Endothelial cell of umbilical vein (primary cell): ENCODE data around the gene CCL17. TPM values are rescaled to one million over a fixed set of nuclear protein-coding genes. Genes with fewer than 3 reads are reported as not detected.

ENCODE experiments used
- Bru-seq: library from RNA; stranded (reverse); fragments of 400-500 nt; gene quantifications from one replicate; lab custom pipeline; 2021; lab: Mats Ljungman, UMichigan
- BruChase-seq, 2 experiments: library from RNA; stranded (reverse); fragments of 400-500 nt; gene quantifications; one replicate each; lab custom pipeline; 2021; lab: Mats Ljungman, UMichigan
- BruUV-seq: library from RNA; stranded (reverse); fragments of 400-500 nt; replicated peaks from 2 replicates; lab custom pipeline; 2021; lab: Mats Ljungman, UMichigan
- CTCF ChIA-PET: fragments of 300-600, 350-600 bp; sonication (Branson Sonifier 250); formaldehyde crosslinking; loops from one replicate; lab custom pipeline; 2021; ENCODE audit warnings: antibody characterized with exemption, inconsistent platforms; lab: Charles Lee
- POLR2A ChIA-PET: fragments of 300-600, 350-600 bp; sonication (Branson Sonifier 250); formaldehyde crosslinking; loops from one replicate; lab custom pipeline; 2021; ENCODE audit warnings: antibody characterized with exemption, inconsistent platforms; lab: Charles Lee
- DNase-seq: peaks from one replicate; pipeline ENCODE4 v3.0.0-alpha.2; 2011; ENCODE audit warnings: low read depth, low spot score
- FAIRE-seq: peaks from 2 replicates; lab custom pipeline; 2011; peaks lifted over from hg19 to GRCh38; lab: Jason Lieb, UNC
- H2AFZ ChIP-seq: 2 replicates; pipeline ENCODE4 v1.6.0; 2012; ENCODE audit warnings: low read depth, low read length, control low read depth, inconsistent platforms
- H3K27ac ChIP-seq: 2 replicates; pipeline ENCODE4 v1.5.1; 2011; ENCODE audit warnings: low read depth, mild to moderate bottlenecking, control low read depth, low read length, moderate library complexity; ENCODE audit not compliant: insufficient read depth
- H3K27me3 ChIP-seq, 2 experiments: 2 replicates each; pipeline versions ENCODE4 v1.6.0 to v1.6.1; 2011; ENCODE audit warnings: low read length in 2 of 2, mixed read lengths in 1 of 2; ENCODE audit not compliant: control insufficient read depth in 2 of 2, insufficient read depth in 2 of 2
- H3K36me3 ChIP-seq, 2 experiments: 2 replicates in 1 of 2; 3 replicates in 1 of 2; pipeline ENCODE4 v1.5.1; 2011; ENCODE audit warnings: low read length in 2 of 2, mild to moderate bottlenecking in 1 of 2, moderate library complexity in 1 of 2; ENCODE audit not compliant: control insufficient read depth in 2 of 2, insufficient read depth in 2 of 2; ENCODE audit errors: extremely low read depth in 1 of 2
- H3K4me1 ChIP-seq: 3 replicates; pipeline ENCODE4 v1.5.1; 2011; ENCODE audit warnings: mild to moderate bottlenecking, low read length; ENCODE audit not compliant: control insufficient read depth, insufficient read depth; ENCODE audit errors: extremely low read depth
- H3K4me2 ChIP-seq: 2 replicates; pipeline ENCODE4 v1.6.1; 2011; ENCODE audit warnings: low read length, control low read depth, mixed read lengths; ENCODE audit not compliant: insufficient read depth
- H3K4me3 ChIP-seq, 3 experiments: fragments of 200-600 bp in 1 of 3; sonication (generic), shearing (Covaris generic) in 1 of 3; replicated peaks in 1 of 3; 2 replicates each; pipeline ENCODE4 v1.5.1; 2011 to 2016; ENCODE audit warnings: control low read depth in 3 of 3, low read length in 3 of 3, mild to moderate bottlenecking in 2 of 3, inconsistent platforms in 1 of 3, low read depth in 1 of 3, moderate library complexity in 1 of 3; ENCODE audit not compliant: insufficient read depth in 1 of 3
- H3K79me2 ChIP-seq: 2 replicates; pipeline ENCODE4 v1.6.0; 2012; ENCODE audit warnings: low read length, inconsistent platforms; ENCODE audit not compliant: control insufficient read depth, insufficient read depth
- H3K9ac ChIP-seq: replicated peaks from 2 replicates; pipeline ENCODE3; 2011; ENCODE audit warnings: low read length, control low read depth; ENCODE audit not compliant: insufficient read depth; ENCODE audit errors: extremely low read depth
- H3K9me1 ChIP-seq: replicated peaks from 3 replicates; pipeline ENCODE4 v1.6.0; 2011; ENCODE audit warnings: mild to moderate bottlenecking, low read length; ENCODE audit not compliant: control insufficient read depth, insufficient read depth; ENCODE audit errors: extremely low read depth
- H3K9me3 ChIP-seq: replicated peaks from 2 replicates; pipeline ENCODE4 v1.5.1; 2012; ENCODE audit warnings: low read length, inconsistent platforms; ENCODE audit not compliant: control insufficient read depth, insufficient read depth
- H4K20me1 ChIP-seq: replicated peaks from 2 replicates; pipeline ENCODE3; 2011; ENCODE audit warnings: mild to moderate bottlenecking, low read length; ENCODE audit not compliant: control insufficient read depth, insufficient read depth; ENCODE audit errors: extremely low read depth
- EZH2 ChIP-seq: IDR thresholded peaks from 2 replicates; pipeline ENCODE4 v1.6.1; 2012; ENCODE audit warnings: borderline replicate concordance, low read depth, mild to moderate bottlenecking, moderate library complexity, low read length, inconsistent platforms; ENCODE audit not compliant: severe bottlenecking
- FOS ChIP-seq: IDR thresholded peaks from 2 replicates; pipeline ENCODE4 v1.6.1; 2011; ENCODE audit warnings: mild to moderate bottlenecking, low read length, moderate library complexity, borderline replicate concordance; ENCODE audit not compliant: insufficient read depth
- GATA2 ChIP-seq: IDR thresholded peaks from 2 replicates; pipeline ENCODE4 v1.7.0; 2011; ENCODE audit warnings: low read depth, mild to moderate bottlenecking, moderate library complexity, mixed read lengths, low read length; ENCODE audit not compliant: insufficient read length, insufficient read depth
- JUN ChIP-seq: IDR thresholded peaks from 2 replicates; pipeline ENCODE4 v1.6.1; 2011; ENCODE audit warnings: borderline replicate concordance, low read depth; ENCODE audit not compliant: insufficient read length, insufficient read depth
- MAX ChIP-seq: IDR thresholded peaks from 2 replicates; pipeline ENCODE4 v1.6.1; 2011; ENCODE audit not compliant: insufficient read depth, insufficient read length
- MYC ChIP-seq: IDR thresholded peaks from one replicate; pipeline ENCODE4 v1.6.1; 2011; ENCODE audit warnings: mild to moderate bottlenecking, low read depth, low read length
- POLR2A ChIP-seq: IDR thresholded peaks from 2 replicates; pipeline ENCODE4 v1.6.1; 2012; ENCODE audit warnings: low read depth, mild to moderate bottlenecking, control low read depth, low read length
- POLR2AphosphoS5 ChIP-seq: IDR thresholded peaks from 2 replicates; pipeline ENCODE4 v1.6.1; 2012; ENCODE audit warnings: low read depth, mild to moderate bottlenecking, control low read depth, low read length, moderate library complexity; ENCODE audit not compliant: insufficient read depth
- dilution Hi-C: fragments of 300-500 bp; cut with MboI; formaldehyde crosslinking; loops from one replicate; pipeline ENCODE4 v1.15.0; 2019; ENCODE audit warnings: low sequenced_read_pairs; ENCODE audit not compliant: extremely low pct_ligation_motif_present
- intact Hi-C: fragments of 100-400 bp; cut with micrococcal nuclease; formaldehyde crosslinking; loops from one replicate; pipeline ENCODE4 v1.10.0; 2022
- long read RNA-seq: library from polyadenylated mRNA; stranded (forward); transcript quantifications from one replicate; pipeline ENCODE4 v2.0.0, GENCODE V29; 2021
- polyA minus RNA-seq, 3 experiments: library from RNA; depleted of rRNA, polyadenylated mRNA; stranded (reverse); fragments of >200 nt; gene quantifications; 1 replicate in 1 of 3; 2 replicates in 2 of 3; pipeline ENCODE4 v1.2.3, GENCODE V29; 2011
- polyA plus RNA-seq, 4 experiments: library from polyadenylated mRNA; depleted of rRNA in 3 of 4; stranded (reverse) in 3 of 4; unstranded in 1 of 4; fragments of >200 nt; gene quantifications; 2 replicates each; pipeline versions ENCODE4 v1.2.1 to v1.2.3, GENCODE V29; 2011 to 2012; ENCODE audit warnings: missing spikeins in 1 of 4
- total RNA-seq: library from RNA; stranded (reverse); gene quantifications from 2 replicates; pipeline ENCODE4 v1.2.3, GENCODE V29; 2021
- TF ChIP-seq, protein P1 (sequence below), 2 donors: IDR thresholded peaks; 1 replicate in 1 of 2; 2 replicates in 1 of 2; pipeline ENCODE4 v1.5.1; 2011; ENCODE audit warnings: low read length in 2 of 2, mild to moderate bottlenecking in 2 of 2, moderate library complexity in 2 of 2, control low read depth in 1 of 2, inconsistent platforms in 1 of 2, low read depth in 1 of 2; ENCODE audit not compliant: insufficient read depth in 1 of 2; ENCODE audit errors: extremely low read depth in 1 of 2

CCL17 gene
- total RNA-seq = not detected in 2 replicates
- polyA plus RNA-seq = not detected in 2 replicates
- not detected in 2 replicates for polyA plus RNA-seq (2011; cell fraction: cytosol; rRNA removed)
- not detected in 2 replicates for polyA plus RNA-seq (2011; cell fraction: nucleus; rRNA removed)
- polyA plus RNA-seq (2012) = not detected in 2 replicates
- polyA minus RNA-seq = not detected in 2 replicates
- polyA minus RNA-seq (2011; cell fraction: cytosol; rRNA and poly(A)+ RNA removed) = not detected
- polyA minus RNA-seq (2011; cell fraction: nucleus; rRNA and poly(A)+ RNA removed) = not detected in 2 replicates
- percentile 7 among the genes with signal in this experiment for Bru-seq, nascent RNA
- not detected for BruChase-seq, experiment 1, labeled RNA remaining after a 6-hour chase
- BruChase-seq, experiment 2, labeled RNA remaining after a 2-hour chase = percentile 8 among the genes with signal in this experiment
- long read RNA-seq = 0 reads

DNA sequence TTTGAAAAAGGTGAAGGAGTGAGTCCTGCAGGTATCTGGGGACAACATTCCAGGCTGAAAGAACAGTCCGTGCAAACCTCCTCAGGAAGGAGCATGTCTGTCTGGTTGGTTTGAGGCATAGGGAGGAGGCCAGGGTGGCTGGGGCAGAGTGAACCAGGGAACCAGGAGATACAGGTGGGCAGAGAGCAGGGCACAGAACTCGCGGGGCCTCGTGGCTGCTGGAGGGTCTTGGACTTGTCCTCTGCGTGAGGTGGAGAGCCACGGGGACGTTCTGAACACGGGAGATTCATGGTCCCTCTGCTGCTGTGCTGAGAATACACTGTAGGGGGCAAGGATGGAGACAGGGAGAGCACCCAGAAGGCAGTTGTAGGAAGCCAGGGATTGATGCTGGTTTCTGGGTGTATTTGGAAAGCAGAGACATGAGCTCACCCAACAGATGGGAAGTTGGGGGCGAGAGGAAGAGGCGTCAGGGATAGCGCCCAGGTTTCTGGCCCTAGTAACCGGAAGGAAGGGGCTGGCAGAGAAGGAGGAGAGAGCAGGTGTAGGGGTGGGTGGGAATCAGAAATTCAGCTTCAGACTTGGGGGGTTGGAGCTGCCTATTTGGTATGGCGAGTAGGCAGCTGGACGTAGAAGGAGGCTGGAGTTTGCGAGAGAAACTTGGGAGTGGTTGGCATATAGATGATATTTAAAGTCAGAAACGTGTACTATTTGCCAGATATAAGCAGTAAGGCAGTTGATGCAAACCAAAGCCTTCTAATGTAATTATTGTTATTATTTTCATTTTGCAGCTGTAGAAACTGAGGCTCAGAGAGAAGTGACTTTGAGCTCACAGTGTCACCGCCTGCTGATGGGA is at the start of gene CCL17:
Gene CCL17 (plus strand): TSS at position 803 of the 853 bp plus-strand sequence. CDS start 9,166 bp downstream, outside the sequence.
- Histone ChIP-seq H3K36me3 (no peaks in the 10 kb centered on the region), H3K4me3 (no peak within 1 kb of the TSS), H3K79me2 (no peaks in the 10 kb centered on the region), H3K4me1 (peaks cover 5% of the 10 kb centered on the region), H3K27ac (no peak within 1 kb of the TSS), H3K9me1 (no peaks in the 10 kb centered on the region), H2AFZ (no peak within 1 kb of the TSS), H3K9ac (no peak within 1 kb of the TSS), H3K9me3 (no peaks in the 10 kb centered on the region), H3K4me2 (no peak within 1 kb of the TSS), H3K27me3 (peaks cover 0 to 3% of the 10 kb centered on the region in 2 experiments), H4K20me1 (no peaks in the 10 kb centered on the region)
- BruUV-seq = no TSS peak
- dilution Hi-C loops = loop anchor here (25.0 kb wide), 1 partner anchor 92 kb away; no protein-coding TSS in a partner anchor
- DNase-seq = no peak
- CTCF ChIA-PET = interaction anchor here (1.4 to 1.8 kb wide), 3 partner anchors 9 to 86 kb away, joined by 3 to 17 read pairs (median 5); no protein-coding TSS in a partner anchor
- TF ChIP-seq, protein P1, sequence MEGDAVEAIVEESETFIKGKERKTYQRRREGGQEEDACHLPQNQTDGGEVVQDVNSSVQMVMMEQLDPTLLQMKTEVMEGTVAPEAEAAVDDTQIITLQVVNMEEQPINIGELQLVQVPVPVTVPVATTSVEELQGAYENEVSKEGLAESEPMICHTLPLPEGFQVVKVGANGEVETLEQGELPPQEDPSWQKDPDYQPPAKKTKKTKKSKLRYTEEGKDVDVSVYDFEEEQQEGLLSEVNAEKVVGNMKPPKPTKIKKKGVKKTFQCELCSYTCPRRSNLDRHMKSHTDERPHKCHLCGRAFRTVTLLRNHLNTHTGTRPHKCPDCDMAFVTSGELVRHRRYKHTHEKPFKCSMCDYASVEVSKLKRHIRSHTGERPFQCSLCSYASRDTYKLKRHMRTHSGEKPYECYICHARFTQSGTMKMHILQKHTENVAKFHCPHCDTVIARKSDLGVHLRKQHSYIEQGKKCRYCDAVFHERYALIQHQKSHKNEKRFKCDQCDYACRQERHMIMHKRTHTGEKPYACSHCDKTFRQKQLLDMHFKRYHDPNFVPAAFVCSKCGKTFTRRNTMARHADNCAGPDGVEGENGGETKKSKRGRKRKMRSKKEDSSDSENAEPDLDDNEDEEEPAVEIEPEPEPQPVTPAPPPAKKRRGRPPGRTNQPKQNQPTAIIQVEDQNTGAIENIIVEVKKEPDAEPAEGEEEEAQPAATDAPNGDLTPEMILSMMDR (IDR thresholded peaks at IDR 0.05; ENCODE audit: extremely low read depth in 1 of 2, insufficient read depth in 1 of 2, low read depth in 1 of 2, low read length in 2 of 2) = no peak
- TF ChIP-seq MYC = no peak
- TF ChIP-seq JUN = no peak
- TF ChIP-seq POLR2A = no peak
- TF ChIP-seq GATA2 = no peak
- TF ChIP-seq MAX = no peak
- no peak for TF ChIP-seq POLR2AphosphoS5
- TF ChIP-seq FOS = no peak
- TF ChIP-seq EZH2 = no peak
- FAIRE-seq = no peak
- POLR2A ChIA-PET = no interaction called here
- intact Hi-C loops = no loop called here
